Astrocyte of the spinal cord (primary cell): Measurements from ENCODE around the gene IL17RD.

Experiments
- DNase-seq: peaks from one replicate; pipeline ENCODE4 v3.0.0; 2011; ENCODE audit warnings: low read depth, low spot score
- H3K4me3 ChIP-seq: 2 replicates; pipeline ENCODE4 v1.5.1; 2011; ENCODE audit warnings: low read depth, mild to moderate bottlenecking, low read length, moderate library complexity
- CTCF ChIP-seq: IDR thresholded peaks from 2 replicates; pipeline ENCODE4 v1.5.1; 2012; ENCODE audit warnings: low read depth, mild to moderate bottlenecking, low read length, inconsistent platforms
- in situ Hi-C: cut with HindIII; loops from 2 replicates; pipeline ENCODE4 v1.10.0; 2017; ENCODE audit warnings: low sequenced_read_pairs

The IL17RD gene

DNA sequence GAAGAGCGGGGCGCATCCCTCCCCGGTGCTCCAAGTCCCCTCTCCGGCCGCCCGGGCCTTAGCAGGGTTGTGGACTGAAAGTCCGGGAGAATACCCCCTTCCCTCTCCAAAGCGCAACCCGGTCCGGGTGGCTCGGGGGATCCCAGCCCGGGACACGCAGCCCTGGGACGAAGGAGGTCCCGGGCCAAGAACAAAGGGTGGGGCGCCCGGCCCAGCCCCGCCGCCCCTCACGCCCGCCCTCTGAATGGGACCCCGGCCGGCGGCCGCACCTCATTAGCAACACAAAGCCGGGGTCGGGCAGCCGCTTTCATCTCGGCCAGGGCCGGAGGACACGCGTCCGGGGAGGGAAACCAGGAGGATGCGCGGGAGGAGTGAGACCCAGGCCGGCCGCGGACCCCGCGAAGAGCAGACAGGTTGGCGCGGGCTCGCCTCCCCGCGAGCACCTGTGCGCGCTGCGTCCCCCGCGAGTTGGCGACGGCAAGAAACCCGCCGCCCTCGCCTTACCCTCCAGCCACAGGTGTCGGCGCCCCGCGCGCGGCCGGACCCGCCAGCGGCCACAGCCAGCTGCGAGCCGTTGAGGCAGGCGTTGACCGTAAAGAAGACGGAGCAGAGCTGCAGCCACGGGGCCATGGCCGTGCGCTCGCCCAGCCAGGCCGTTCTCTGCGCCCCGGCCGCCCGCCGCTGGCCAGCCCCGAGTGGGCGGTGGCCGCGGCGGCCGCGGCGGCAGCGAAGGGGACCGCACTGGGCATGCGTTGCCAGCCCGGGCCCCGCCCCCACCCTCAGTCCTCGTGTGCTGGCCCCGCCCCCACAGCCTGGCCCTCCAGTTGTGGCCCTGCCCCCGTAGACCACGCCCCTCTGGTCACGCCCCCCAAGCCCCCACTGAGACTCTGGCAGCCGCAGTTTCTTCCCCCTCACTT, at the start of gene IL17RD:
IL17RD (minus strand) TSS at position 697 of the 917 bp plus-strand sequence; CDS start at position 630, 67 bp downstream.
- in situ Hi-C loops, result no loop called here
- peak within 1 kb of the TSS; percentile 60 for H3K4me3 ChIP-seq
- DNase-seq, result peak; percentile 73
- TF ChIP-seq CTCF, result no peak

DNA sequence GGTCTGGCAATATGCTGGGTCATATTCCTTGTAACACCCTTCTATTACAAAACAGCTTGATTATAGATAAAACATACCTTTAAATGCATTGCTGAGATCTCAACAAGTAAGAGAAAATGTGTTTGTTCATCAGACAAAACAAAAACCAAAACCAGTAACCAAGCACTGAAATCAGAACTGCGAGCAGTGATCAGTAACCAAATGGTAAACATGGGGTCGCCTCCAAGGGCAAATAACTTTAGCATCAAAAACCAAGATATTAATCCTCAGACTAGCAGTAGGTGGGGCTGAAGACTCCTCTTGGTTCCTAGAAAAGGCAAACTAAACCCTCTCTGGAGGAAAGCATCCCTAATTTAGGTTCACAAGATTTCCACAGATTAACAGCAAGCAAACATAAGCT, 41.3 kb upstream of the IL17RD start:
- no peak for TF ChIP-seq CTCF
- H3K4me3 ChIP-seq, result no peak overlapping the region
- no peak for DNase-seq
- in situ Hi-C loops, result no loop called here

DNA sequence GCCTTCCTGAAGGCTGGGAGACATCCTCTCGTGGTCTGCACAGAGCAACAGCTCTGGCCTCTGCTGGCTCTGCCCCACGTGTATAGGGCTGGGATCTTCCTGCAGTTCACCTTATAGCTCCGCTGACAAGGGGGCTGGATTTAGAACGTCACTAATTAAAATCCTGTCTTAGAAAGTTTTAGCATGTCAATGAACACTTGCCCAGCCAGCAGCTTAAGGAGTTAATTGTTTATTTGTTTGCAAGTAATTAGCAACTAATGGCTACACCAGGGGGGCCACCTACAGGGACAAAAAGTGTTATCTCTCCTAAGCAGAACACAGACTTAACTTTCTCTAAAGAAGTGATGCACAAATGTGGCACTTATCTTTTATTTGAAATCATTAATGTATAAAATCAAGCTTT, 34.7 kb upstream of the IL17RD start, which contains the start of gene HESX1:
HESX1 (minus strand) TSS at position 84 of the 403 bp plus-strand sequence; CDS start at position 24, 60 bp downstream.
- TF ChIP-seq CTCF, result no peak
- DNase-seq, result no peak
- no peak within 1 kb of the TSS for H3K4me3 ChIP-seq
- in situ Hi-C loops, result no loop called here

DNA sequence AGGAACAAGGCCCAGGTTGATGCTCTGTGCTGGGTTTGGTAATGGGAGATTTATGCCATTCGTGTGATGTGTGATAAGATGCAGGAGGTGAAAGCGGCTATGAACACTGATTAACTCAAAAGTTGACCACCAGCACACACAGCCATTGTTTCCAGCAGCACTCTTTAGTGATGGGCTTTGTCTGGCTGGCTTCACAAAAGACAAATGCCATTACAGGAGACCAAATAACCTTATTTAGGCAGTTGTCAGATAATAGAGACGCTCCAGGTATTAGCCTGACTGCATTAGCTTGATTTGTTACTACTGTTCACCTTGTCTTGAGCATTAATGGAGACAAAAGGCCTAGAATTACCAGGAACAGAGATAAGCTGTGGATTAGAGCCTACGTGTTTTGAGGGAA, 29.5 kb upstream of the IL17RD start:
- no peak for TF ChIP-seq CTCF
- in situ Hi-C loops, result no loop called here
- no peak for DNase-seq
- no peak overlapping the region for H3K4me3 ChIP-seq

- DNase-seq, result no peak
- TF ChIP-seq CTCF, result no peak
- no peak overlapping the region for H3K4me3 ChIP-seq
- in situ Hi-C loops, result no loop called here
These were observed 26.9 kb upstream of the IL17RD start for GRCh38 chr3:57192028-57192427.

- TF ChIP-seq CTCF, result no peak
- in situ Hi-C loops, result no loop called here
- no peak overlapping the region for H3K4me3 ChIP-seq
- DNase-seq, result no peak
These were observed 19.4 kb upstream of the IL17RD start for GRCh38 chr3:57184526-57184925.
